Measurements from ENCODE around the gene MED29. TPM values are rescaled to one million over a fixed set of nuclear protein-coding genes. Genes with fewer than 3 reads are reported as not detected.

The MED29 gene
- 10 to 100 TPM; 23.3 to 26.8 TPM for total RNA-seq

- Mint-ChIP-seq H3K9me3 (no peaks in the 10 kb centered on the region), H3K4me1 (peaks cover 32% of the 10 kb centered on the region), H3K27me3 (no peaks in the 10 kb centered on the region), H3K36me3 (peaks cover 23% of the 10 kb centered on the region), H3K27ac (peak within 1 kb of the TSS; percentile 98), H3K4me3 (peak within 1 kb of the TSS; percentile 99)
- DNase-seq, result peak; percentile 96
These were observed at the start of gene MED29, which contains the start of gene PAF1 for GRCh38 chr19:39390751-39391437. Gene MED29, plus strand, starts transcription at chr19:39391378. Its CDS starts 45 bp downstream, at chr19:39391423. Gene PAF1, minus strand, starts transcription at chr19:39391106. Its CDS starts 242 bp downstream, at chr19:39390864.

GRCh38 chr19:39341719-39342604 lies 49.2 kb upstream of the MED29 start, which contains the start of gene SAMD4B:
Gene SAMD4B, plus strand, starts transcription at chr19:39342421. Its CDS starts 14,473 bp downstream, at chr19:39356894.
- H3K4me3 Mint-ChIP-seq, result peak within 1 kb of the TSS; percentile 87
- peaks cover 6% of the 10 kb centered on the region for H3K36me3 Mint-ChIP-seq
- H3K27me3 Mint-ChIP-seq, result no peaks in the 10 kb centered on the region
- peaks cover 58% of the 10 kb centered on the region for H3K4me1 Mint-ChIP-seq
- DNase-seq, result peak; percentile 100
- H3K27ac Mint-ChIP-seq, result peak within 1 kb of the TSS; percentile 84
- no peaks in the 10 kb centered on the region for H3K9me3 Mint-ChIP-seq

DNA sequence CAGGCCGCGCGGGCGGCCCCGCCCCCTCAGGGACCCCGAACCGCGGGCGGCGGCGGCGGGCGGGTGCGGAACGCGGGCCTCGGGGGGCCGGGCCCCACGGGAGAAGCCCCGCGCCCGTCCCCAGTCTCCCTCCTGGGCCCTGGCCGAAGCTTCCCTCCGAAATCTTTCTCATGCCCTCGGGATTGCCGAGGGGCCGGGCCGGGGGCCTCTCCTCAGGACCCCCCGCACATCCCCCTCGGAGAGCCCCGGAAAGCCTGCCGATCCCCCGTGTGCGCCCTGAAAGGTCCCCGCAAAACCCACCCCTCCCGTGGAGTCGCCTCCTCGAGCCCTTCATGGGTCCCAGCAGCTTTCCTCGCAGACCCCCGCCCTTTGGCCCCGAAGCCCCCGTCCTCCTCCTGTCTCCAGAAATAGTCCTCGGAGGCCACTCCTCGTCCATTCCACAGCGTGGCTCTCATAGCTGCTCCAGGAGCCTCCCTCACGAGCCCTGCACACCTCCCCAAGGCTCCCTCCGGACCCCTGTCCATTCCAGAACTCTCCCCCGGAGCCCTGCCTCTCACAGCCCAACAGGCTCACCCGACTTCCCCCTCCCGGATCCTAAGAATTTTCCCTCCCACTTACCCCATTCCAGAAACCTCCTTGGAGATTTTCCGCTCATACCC lies 48.4 kb upstream of the MED29 start:
- H3K4me3 Mint-ChIP-seq, result peak overlapping the region; percentile 84
- no peak for DNase-seq

DNA sequence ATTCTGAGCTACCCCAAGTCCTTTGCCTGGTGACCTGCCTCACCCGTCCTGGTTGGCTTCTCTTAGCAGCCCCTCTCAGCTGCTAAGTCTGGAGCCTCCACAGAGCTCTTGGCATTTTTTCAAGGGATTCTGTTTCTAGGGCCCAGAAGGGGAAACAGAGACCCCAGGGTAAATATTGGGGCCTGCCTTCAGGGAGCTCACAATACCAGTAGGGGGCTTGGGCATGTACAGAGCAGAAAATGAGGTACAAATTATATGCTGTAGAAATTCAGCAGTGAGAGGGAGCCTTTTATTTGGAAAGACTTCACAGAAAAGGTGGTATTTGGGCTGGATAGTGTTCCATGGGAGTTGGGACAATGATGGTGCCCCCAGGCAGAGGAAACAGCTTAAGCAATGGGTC lies 45.2 kb upstream of the MED29 start:
- H3K27me3 Mint-ChIP-seq, result no peaks in the 10 kb centered on the region
- no peaks in the 10 kb centered on the region for H3K9me3 Mint-ChIP-seq
- H3K4me1 Mint-ChIP-seq, result peaks cover 50% of the 10 kb centered on the region
- H3K4me3 Mint-ChIP-seq, result no peak overlapping the region
- peaks cover 14% of the 10 kb centered on the region for H3K36me3 Mint-ChIP-seq
- DNase-seq, result no peak
- peak overlapping the region; percentile 55 for H3K27ac Mint-ChIP-seq

More for the DNA sequence above, 48.4 kb upstream of the MED29 start:
- peaks cover 58% of the 10 kb centered on the region for H3K4me1 Mint-ChIP-seq
- no peaks in the 10 kb centered on the region for H3K27me3 Mint-ChIP-seq
- H3K36me3 Mint-ChIP-seq, result peaks cover 6% of the 10 kb centered on the region
- peak overlapping the region; percentile 65 for H3K27ac Mint-ChIP-seq
- H3K9me3 Mint-ChIP-seq, result no peaks in the 10 kb centered on the region

DNA sequence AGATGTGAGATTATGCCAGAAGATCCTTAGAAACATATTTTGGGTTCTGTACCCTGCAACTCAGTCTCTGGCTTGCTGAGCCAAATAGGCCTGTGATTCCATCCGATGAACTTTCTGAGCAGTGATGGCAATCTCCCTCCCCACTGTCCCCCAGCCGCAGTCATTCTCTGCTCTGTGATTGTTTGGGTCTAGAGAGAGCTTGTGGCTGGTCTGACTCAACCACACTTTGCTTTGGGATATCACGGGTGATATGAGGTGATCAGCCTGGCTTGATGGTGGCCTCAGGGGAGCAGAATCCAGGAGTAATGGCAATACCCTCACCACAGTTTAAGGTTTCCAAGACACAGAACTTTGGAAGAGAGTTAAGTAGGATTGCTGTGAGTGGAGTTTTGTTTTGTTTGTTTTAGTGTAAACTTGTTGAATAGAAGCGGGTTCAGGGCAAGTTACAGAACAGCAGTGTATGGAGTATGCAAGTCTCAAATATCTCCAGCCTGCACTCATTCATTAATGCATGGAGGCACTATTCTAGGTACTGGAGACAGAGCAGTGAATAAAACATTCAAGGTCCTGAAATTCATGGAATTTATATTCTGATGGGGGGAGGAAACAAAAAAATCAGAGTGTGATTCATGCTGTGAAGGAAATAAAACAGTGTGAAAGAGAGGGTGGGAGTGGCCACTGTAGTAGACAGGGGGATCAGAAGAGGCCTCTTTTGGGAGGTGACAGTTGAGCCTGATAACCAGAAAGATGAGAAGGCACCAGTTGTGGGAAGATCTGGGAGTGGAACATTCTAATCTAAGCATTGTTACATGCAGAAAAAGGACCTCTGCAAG lies 43.6 kb upstream of the MED29 start:
- peaks cover 20% of the 10 kb centered on the region for H3K36me3 Mint-ChIP-seq
- H3K27ac Mint-ChIP-seq, result peak overlapping the region; percentile 21
- H3K4me1 Mint-ChIP-seq, result peaks cover 64% of the 10 kb centered on the region
- H3K4me3 Mint-ChIP-seq, result no peak overlapping the region
- H3K9me3 Mint-ChIP-seq, result no peaks in the 10 kb centered on the region
- DNase-seq, result no peak
- H3K27me3 Mint-ChIP-seq, result no peaks in the 10 kb centered on the region

GRCh38 chr19:39349326-39349725 lies 41.9 kb upstream of the MED29 start:
- peaks cover 21% of the 10 kb centered on the region for H3K36me3 Mint-ChIP-seq
- no peak for DNase-seq
- H3K27ac Mint-ChIP-seq, result no peak overlapping the region
- H3K4me3 Mint-ChIP-seq, result no peak overlapping the region
- no peaks in the 10 kb centered on the region for H3K9me3 Mint-ChIP-seq
- H3K27me3 Mint-ChIP-seq, result no peaks in the 10 kb centered on the region
- peaks cover 52% of the 10 kb centered on the region for H3K4me1 Mint-ChIP-seq

DNA sequence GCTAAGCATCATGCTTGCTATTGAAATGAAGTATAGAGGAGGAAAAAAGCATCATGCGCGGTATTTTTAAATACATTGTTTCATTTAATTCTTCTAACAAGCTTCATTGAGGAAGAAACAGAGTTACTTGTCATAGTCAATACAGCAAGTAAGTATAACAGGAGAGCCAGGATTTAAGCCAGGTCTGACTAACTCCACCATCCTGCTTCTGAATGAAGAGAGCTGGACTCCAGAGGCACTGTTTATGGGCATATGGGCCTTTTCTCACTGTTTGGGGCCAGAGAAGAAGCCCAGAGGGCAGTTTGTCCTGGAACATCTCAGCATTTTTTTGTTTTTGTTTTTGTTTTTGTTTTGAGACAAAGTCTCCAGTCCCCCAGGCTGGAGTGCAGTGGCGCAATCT lies 41.0 kb upstream of the MED29 start:
- Mint-ChIP-seq H3K27ac (no peak overlapping the region), H3K27me3 (no peaks in the 10 kb centered on the region), H3K36me3 (peaks cover 21% of the 10 kb centered on the region), H3K4me1 (peaks cover 44% of the 10 kb centered on the region), H3K4me3 (no peak overlapping the region), H3K9me3 (no peaks in the 10 kb centered on the region)
- no peak for DNase-seq

GRCh38 chr19:39351537-39352064 lies 39.6 kb upstream of the MED29 start:
- H3K9me3 Mint-ChIP-seq, result no peaks in the 10 kb centered on the region
- no peaks in the 10 kb centered on the region for H3K27me3 Mint-ChIP-seq
- peaks cover 25% of the 10 kb centered on the region for H3K36me3 Mint-ChIP-seq
- DNase-seq, result peak; percentile 40
- H3K4me1 Mint-ChIP-seq, result peaks cover 34% of the 10 kb centered on the region
- H3K27ac Mint-ChIP-seq, result peak overlapping the region; percentile 75
- H3K4me3 Mint-ChIP-seq, result no peak overlapping the region

DNA sequence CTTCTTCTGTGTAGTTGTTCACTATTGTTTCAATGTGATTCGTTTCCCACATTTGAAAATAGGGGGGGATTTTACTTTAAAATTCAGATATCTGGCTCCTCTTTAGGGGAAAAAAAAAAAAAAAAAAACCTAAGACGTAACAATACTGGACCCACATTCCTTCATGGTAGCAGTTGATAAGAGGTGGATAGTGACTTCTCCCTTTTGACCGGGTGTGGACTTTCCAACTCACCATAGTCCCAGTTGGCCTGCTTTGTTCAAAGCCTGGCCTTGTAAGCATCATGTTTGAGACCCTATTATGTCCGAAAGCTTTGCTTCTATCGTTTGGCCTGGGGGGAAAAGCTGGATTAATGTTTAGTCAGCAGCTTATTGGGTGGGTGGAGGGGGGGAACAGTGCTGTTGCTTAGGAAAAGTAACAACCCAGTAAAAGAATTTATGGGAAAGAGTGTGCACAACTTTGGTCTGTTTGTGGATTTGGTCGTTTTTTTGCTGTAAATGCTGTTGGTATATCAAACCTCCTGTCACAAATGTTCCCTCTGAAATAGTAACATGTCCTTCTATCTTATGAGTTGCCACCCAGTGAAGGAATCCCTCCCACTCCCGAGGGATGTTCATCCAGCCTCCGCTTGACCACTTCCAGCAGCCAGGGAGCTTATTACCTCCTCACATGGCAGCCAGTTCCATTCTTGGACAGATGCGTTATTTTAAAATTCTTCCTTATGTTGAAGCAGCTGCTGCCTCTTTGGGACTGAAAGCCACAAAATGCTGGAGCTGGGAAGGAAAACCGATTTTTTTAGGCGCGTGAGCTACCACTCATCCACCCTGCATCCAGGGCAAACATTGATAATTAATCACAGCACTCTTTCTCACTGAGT lies 38.6 kb upstream of the MED29 start:
- Mint-ChIP-seq H3K27me3 (no peaks in the 10 kb centered on the region), H3K27ac (peak overlapping the region; percentile 75), H3K4me1 (peaks cover 29% of the 10 kb centered on the region), H3K9me3 (no peaks in the 10 kb centered on the region), H3K36me3 (peaks cover 30% of the 10 kb centered on the region), H3K4me3 (no peak overlapping the region)
- DNase-seq, result no peak

DNA sequence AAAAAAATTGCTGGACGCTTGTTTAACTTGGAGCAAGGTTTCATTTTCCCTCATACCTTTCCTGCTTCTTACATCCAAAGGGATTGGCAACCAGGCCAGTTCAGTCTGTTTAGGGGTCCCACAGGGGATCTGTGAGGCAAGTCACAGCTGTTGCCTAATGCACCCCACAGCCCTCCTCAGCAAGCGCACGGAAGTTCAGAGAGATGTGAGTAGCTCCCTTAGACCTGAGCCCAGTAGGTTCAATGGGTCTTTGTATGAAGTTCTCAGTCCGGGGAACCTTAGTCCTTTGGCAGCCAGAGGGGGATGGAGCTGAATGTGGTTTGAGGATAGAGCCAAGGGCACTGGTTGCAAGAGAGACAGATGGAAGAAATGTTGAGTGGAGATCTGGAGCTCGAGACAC lies 35.9 kb upstream of the MED29 start:
- peaks cover 27% of the 10 kb centered on the region for H3K36me3 Mint-ChIP-seq
- H3K27ac Mint-ChIP-seq, result no peak overlapping the region
- no peak for DNase-seq

GRCh38 chr19:39356073-39356472 lies 35.1 kb upstream of the MED29 start:
- Mint-ChIP-seq H3K27me3 (no peaks in the 10 kb centered on the region), H3K4me3 (no peak overlapping the region), H3K27ac (no peak overlapping the region), H3K4me1 (peaks cover 15% of the 10 kb centered on the region), H3K9me3 (no peaks in the 10 kb centered on the region), H3K36me3 (peaks cover 26% of the 10 kb centered on the region)
- DNase-seq, result no peak

More for the DNA sequence above, 35.9 kb upstream of the MED29 start:
- Mint-ChIP-seq H3K4me3 (no peak overlapping the region), H3K27me3 (no peaks in the 10 kb centered on the region), H3K9me3 (no peaks in the 10 kb centered on the region), H3K4me1 (peaks cover 17% of the 10 kb centered on the region)

DNA sequence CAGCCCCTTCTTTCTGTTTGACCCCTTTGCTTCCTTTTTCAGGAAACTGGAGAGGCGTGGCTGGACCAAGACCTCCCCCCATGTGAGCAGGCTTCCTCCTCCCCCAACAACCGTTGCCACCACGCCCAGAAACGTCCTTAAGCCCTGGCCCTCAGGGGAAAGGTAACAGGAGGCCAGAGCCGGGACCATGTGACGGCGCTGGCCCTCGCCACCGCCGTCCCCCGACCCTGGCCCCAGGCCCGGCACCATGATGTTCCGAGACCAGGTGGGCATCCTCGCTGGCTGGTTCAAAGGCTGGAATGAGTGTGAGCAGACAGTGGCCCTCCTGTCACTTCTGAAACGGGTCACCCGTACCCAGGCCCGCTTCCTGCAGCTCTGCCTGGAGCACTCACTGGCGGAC lies 34.5 kb upstream of the MED29 start:
- Mint-ChIP-seq H3K4me1 (peaks cover 10% of the 10 kb centered on the region), H3K27me3 (no peaks in the 10 kb centered on the region), H3K36me3 (peaks cover 26% of the 10 kb centered on the region), H3K27ac (no peak overlapping the region), H3K9me3 (no peaks in the 10 kb centered on the region), H3K4me3 (no peak overlapping the region)
- no peak for DNase-seq

GRCh38 chr19:39359026-39359425 lies 32.2 kb upstream of the MED29 start:
- no peaks in the 10 kb centered on the region for H3K27me3 Mint-ChIP-seq
- H3K27ac Mint-ChIP-seq, result no peak overlapping the region
- H3K9me3 Mint-ChIP-seq, result no peaks in the 10 kb centered on the region

More at GRCh38 chr19:39359026-39359425, 32.2 kb upstream of the MED29 start:
- DNase-seq, result no peak
- no peak overlapping the region for H3K4me3 Mint-ChIP-seq
- H3K4me1 Mint-ChIP-seq, result peaks cover 2% of the 10 kb centered on the region
- peaks cover 18% of the 10 kb centered on the region for H3K36me3 Mint-ChIP-seq

All from activated naive CD8-positive, alpha-beta T cell treated with anti-CD3 and anti-CD28 coated beads for 36 hours (primary cell).